Measurements from ENCODE around the gene ITGA8. TPM values are rescaled to one million over a fixed set of nuclear protein-coding genes. Genes with fewer than 3 reads are reported as not detected.

ITGA8 gene
- total and polyA plus RNA-seq, 11 donors = 0.50 to 4.3 (median 1.5) TPM

- peaks cover 0 to 6% (median 0%) of the 10 kb centered on the region in 9 donors for H3K27me3 ChIP-seq
- H3K4me3 ChIP-seq = no peak overlapping the region
- ATAC-seq = no peak
- no peaks in the 10 kb centered on the region for H3K36me3 ChIP-seq
- no peak for DNase-seq
- intact Hi-C loops (cut with DNase I) = no loop called here
- WGBS, 4 donors = 76 to 90% (median 87%) methylated on average over 2 of the region's 2 CpGs
- no peaks in the 10 kb centered on the region for H3K4me1 ChIP-seq
- H3K27ac ChIP-seq = no peak overlapping the region
- H3K9me3 ChIP-seq = no peaks in the 10 kb centered on the region
- TF ChIP-seq CTCF (IDR thresholded peaks at IDR 0.05) = no peak
- TF ChIP-seq POLR2A (IDR thresholded peaks at IDR 0.05) = no peak
Measured at GRCh38 chr10:15704581-15704968, 15.1 kb downstream of the ITGA8 start.

- Histone ChIP-seq H3K4me1 (no peaks in the 10 kb centered on the region), H3K27ac (no peak overlapping the region), H3K27me3 (peaks cover 0 to 6% (median 0%) of the 10 kb centered on the region in 9 donors), H3K36me3 (no peaks in the 10 kb centered on the region), H3K9me3 (no peaks in the 10 kb centered on the region), H3K4me3 (no peak overlapping the region)
- TF ChIP-seq POLR2A (IDR thresholded peaks at IDR 0.05) = no peak
- TF ChIP-seq CTCF (IDR thresholded peaks at IDR 0.05) = no peak
- ATAC-seq (no peak), DNase-seq (no peak)
- intact Hi-C loops (cut with DNase I) = no loop called here
- WGBS, 4 donors = 91 to 93% (median 92%) methylated on average over 4 of the region's 4 CpGs
Measured at GRCh38 chr10:15703944-15704580, 15.7 kb downstream of the ITGA8 start.

GRCh38 chr10:15703151-15703880, 16.4 kb downstream of the ITGA8 start:
- intact Hi-C loops (cut with DNase I) = no loop called here
- DNase-seq (no peak), ATAC-seq (no peak)
- Histone ChIP-seq H3K4me3 (no peak overlapping the region), H3K9me3 (peaks cover 0 to 7% (median 0%) of the 10 kb centered on the region in 12 donors), H3K4me1 (no peaks in the 10 kb centered on the region), H3K36me3 (no peaks in the 10 kb centered on the region), H3K27ac (no peak overlapping the region), H3K27me3 (peaks cover 0 to 6% (median 0%) of the 10 kb centered on the region in 9 donors)
- TF ChIP-seq POLR2A (IDR thresholded peaks at IDR 0.05) = no peak
- no peak for TF ChIP-seq CTCF (IDR thresholded peaks at IDR 0.05)
- WGBS, 4 donors = 64 to 73% (median 69%) methylated on average over 4 of the region's 4 CpGs

DNA sequence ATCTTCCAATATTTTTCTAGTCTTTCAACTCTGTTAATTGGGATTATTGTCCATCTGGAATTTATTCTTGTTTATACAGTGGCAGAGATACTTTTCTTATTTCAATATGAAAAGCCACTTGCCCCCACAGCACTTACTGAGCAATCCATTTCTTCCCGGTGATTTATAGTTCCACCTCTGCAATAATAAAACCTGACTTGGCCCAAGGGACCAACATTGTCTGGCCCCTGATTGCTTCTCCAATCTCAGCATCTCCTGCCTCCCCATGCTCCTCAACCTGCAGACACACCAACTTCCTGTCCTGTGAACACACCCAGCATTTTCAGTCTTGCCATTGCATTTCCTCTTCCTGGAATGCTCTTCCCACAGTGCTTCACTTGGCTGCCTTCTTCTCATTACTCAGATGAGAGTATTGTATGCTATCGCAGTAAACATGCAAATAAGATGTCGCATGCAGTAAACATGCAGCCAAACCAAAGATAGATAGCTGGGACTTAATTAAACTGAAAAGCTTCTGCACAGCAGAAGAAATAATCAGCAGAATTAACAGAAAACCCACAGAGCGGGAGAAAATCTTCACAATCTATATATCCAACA, 19.5 kb downstream of the ITGA8 start:
- Histone ChIP-seq H3K4me3 (no peak overlapping the region), H3K27me3 (peaks cover 0 to 2% (median 0%) of the 10 kb centered on the region in 9 donors), H3K36me3 (no peaks in the 10 kb centered on the region), H3K27ac (no peak overlapping the region), H3K9me3 (peaks cover 0 to 8% (median 0%) of the 10 kb centered on the region in 12 donors), H3K4me1 (no peaks in the 10 kb centered on the region)
- 77 to 80% (median 79%) methylated on average over 4 of the region's 4 CpGs for WGBS, 4 donors
- TF ChIP-seq POLR2A (IDR thresholded peaks at IDR 0.05) = no peak
- no peak for TF ChIP-seq CTCF (IDR thresholded peaks at IDR 0.05)
- intact Hi-C loops (cut with DNase I) = no loop called here
- DNase-seq (no peak), ATAC-seq (no peak)

Measured in heart left ventricle (tissue), 16 donors.